Neuronal stem cell (in vitro differentiated cells): ENCODE data around the gene FHIP1A.

ENCODE experiments used
- DNase-seq: peaks from one replicate; pipeline ENCODE4 v3.0.0-alpha.2; 2013; ENCODE audit warnings: low spot score
- H2AFZ ChIP-seq: one replicate; pipeline ENCODE4 v1.6.1; 2013; ENCODE audit warnings: mild to moderate bottlenecking, low read length, inconsistent platforms
- H2AK5ac ChIP-seq: 2 replicates; pipeline ENCODE4 v1.6.1; 2013; ENCODE audit warnings: low read depth, mild to moderate bottlenecking, inconsistent platforms, low read length, moderate library complexity, mixed read lengths
- H2BK120ac ChIP-seq: 2 replicates; pipeline ENCODE4 v1.6.1; 2013; ENCODE audit warnings: low read depth, mild to moderate bottlenecking, inconsistent platforms, low read length, moderate library complexity, mixed read lengths
- H2BK12ac ChIP-seq: one replicate; pipeline ENCODE4 v1.6.1; 2013; ENCODE audit warnings: low read length, inconsistent platforms
- H2BK15ac ChIP-seq: 2 replicates; pipeline ENCODE4 v1.6.1; 2013; ENCODE audit warnings: mild to moderate bottlenecking, low read length, inconsistent platforms, mixed read lengths
- H2BK5ac ChIP-seq: one replicate; pipeline ENCODE4 v1.6.1; 2013; ENCODE audit warnings: inconsistent platforms, mild to moderate bottlenecking, low read length, moderate library complexity
- H3K14ac ChIP-seq: one replicate; pipeline ENCODE4 v1.6.1; 2013; ENCODE audit warnings: low read length, inconsistent platforms
- H3K18ac ChIP-seq: 2 replicates; pipeline ENCODE4 v1.6.1; 2013; ENCODE audit warnings: low read length, inconsistent platforms
- H3K23ac ChIP-seq: 2 replicates; pipeline ENCODE4 v1.6.1; 2013; ENCODE audit warnings: low read depth, mild to moderate bottlenecking, mixed read lengths, low read length, inconsistent platforms; ENCODE audit not compliant: poor library complexity
- H3K27ac ChIP-seq: replicated peaks from 3 replicates; pipeline ENCODE4 v1.5.1; 2013; ENCODE audit warnings: low read length, inconsistent platforms
- H3K27me3 ChIP-seq, 3 experiments: 2 replicates each; pipeline ENCODE4 v1.6.1; 2013; ENCODE audit warnings: low read length in 3 of 3, mild to moderate bottlenecking in 2 of 3, inconsistent platforms in 1 of 3, low read depth in 1 of 3, mixed read lengths in 1 of 3, moderate library complexity in 1 of 3; ENCODE audit not compliant: control insufficient read depth in 3 of 3, insufficient read depth in 3 of 3
- H3K36me3 ChIP-seq, 2 donors: replicated peaks in 1 of 2; 2 replicates each; pipeline ENCODE4 v1.6.1; 2013; ENCODE audit warnings: low read length in 2 of 2; ENCODE audit not compliant: control insufficient read depth in 2 of 2, insufficient read depth in 2 of 2
- H3K4ac ChIP-seq: 2 replicates; pipeline ENCODE4 v1.6.1; 2013; ENCODE audit warnings: inconsistent platforms, mild to moderate bottlenecking, low read length, moderate library complexity
- H3K4me1 ChIP-seq, 2 donors: 1 replicate in 1 of 2; 2 replicates in 1 of 2; pipeline ENCODE4 v1.6.1; 2013; ENCODE audit warnings: low read length in 2 of 2, low read depth in 1 of 2; ENCODE audit not compliant: control insufficient read depth in 2 of 2, insufficient read depth in 1 of 2
- H3K4me2 ChIP-seq: one replicate; pipeline ENCODE4 v1.6.1; 2013; ENCODE audit warnings: mild to moderate bottlenecking, low read length, inconsistent platforms; ENCODE audit not compliant: insufficient read depth, poor library complexity, severe bottlenecking
- H3K4me3 ChIP-seq, 2 donors: 2 replicates each; pipeline ENCODE4 v1.5.1; 2013; ENCODE audit warnings: low read length in 2 of 2, mild to moderate bottlenecking in 2 of 2, inconsistent platforms in 1 of 2, moderate library complexity in 1 of 2
- H3K79me1 ChIP-seq: one replicate; pipeline ENCODE4 v1.6.1; 2013; ENCODE audit warnings: low read depth, mild to moderate bottlenecking, inconsistent platforms, low read length, moderate library complexity
- H3K9ac ChIP-seq: one replicate; pipeline ENCODE4 v1.6.1; 2013; ENCODE audit warnings: mild to moderate bottlenecking, low read depth, low read length, inconsistent platforms; ENCODE audit not compliant: poor library complexity
- H3K9me3 ChIP-seq, 2 donors: replicated peaks in 1 of 2; 2 replicates each; pipeline versions ENCODE3 to v1.6.1; 2013; ENCODE audit warnings: low read length in 2 of 2, mild to moderate bottlenecking in 2 of 2, inconsistent platforms in 1 of 2, low read depth in 1 of 2, mixed read lengths in 1 of 2, moderate library complexity in 1 of 2; ENCODE audit not compliant: control insufficient read depth in 2 of 2, insufficient read depth in 1 of 2
- H4K8ac ChIP-seq: one replicate; pipeline ENCODE4 v1.6.1; 2013; ENCODE audit warnings: low read depth, mild to moderate bottlenecking, inconsistent platforms, low read length, moderate library complexity
- H4K91ac ChIP-seq: one replicate; pipeline ENCODE4 v1.6.1; 2013; ENCODE audit warnings: low read length, low read depth, mild to moderate bottlenecking, inconsistent platforms; ENCODE audit not compliant: poor library complexity
- WGBS, 2 donors: extraction: QIAGEN DNeasy Blood & Tissue Kit; methylation state at CpG; one replicate each; pipeline ENCODE4 v1.1.7; 2013; ENCODE audit warnings: missing lambda C conversion rate in 2 of 2, mixed read lengths in 1 of 2; ENCODE audit not compliant: insufficient read length in 2 of 2, insufficient replicate concordance in 1 of 2; ENCODE audit errors: extremely low coverage in 2 of 2; 5-methylcytosine and 5-hydroxymethylcytosine counted together

FHIP1A gene

DNA sequence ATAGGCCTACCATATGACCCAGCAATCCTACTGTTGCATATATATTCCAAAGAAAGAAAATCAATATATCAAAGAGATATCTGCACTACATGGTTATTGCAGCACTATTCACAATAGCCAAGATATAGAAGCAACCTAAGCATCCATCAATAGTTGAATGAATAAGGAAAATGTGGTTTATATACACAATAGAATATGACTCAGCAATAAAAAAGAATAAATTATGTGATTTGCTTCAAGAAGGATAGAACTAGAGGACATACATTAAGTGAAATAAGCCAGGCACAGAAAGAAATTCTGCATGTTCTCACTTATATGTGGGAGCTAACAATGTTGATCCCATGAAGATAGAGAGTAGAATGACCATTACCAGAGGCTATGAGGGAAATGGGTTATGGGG, 13.1 kb upstream of the FHIP1A start:
- DNase-seq: no peak
- no peak overlapping the region for H3K4me2 ChIP-seq
- no peaks in the 10 kb centered on the region for H3K36me3 ChIP-seq
- H2AK5ac ChIP-seq: no peak overlapping the region
- H3K79me1 ChIP-seq: no peaks in the 10 kb centered on the region
- no peak overlapping the region for H3K9ac ChIP-seq
- no peak overlapping the region for H3K14ac ChIP-seq
- H3K4ac ChIP-seq: no peak overlapping the region
- H3K27ac ChIP-seq: no peak overlapping the region
- H3K4me3 ChIP-seq: no peak overlapping the region
- H2BK12ac ChIP-seq: no peak overlapping the region
- no peak overlapping the region for H2BK5ac ChIP-seq
- no peak overlapping the region for H3K23ac ChIP-seq
- peaks cover 0 to 3% of the 10 kb centered on the region in 2 donors for H3K9me3 ChIP-seq
- no peaks in the 10 kb centered on the region for H3K27me3 ChIP-seq
- no peak overlapping the region for H3K18ac ChIP-seq
- no peak overlapping the region for H2AFZ ChIP-seq
- H4K91ac ChIP-seq: no peak overlapping the region
- no peak overlapping the region for H2BK120ac ChIP-seq
- no peak overlapping the region for H4K8ac ChIP-seq
- no peak overlapping the region for H2BK15ac ChIP-seq
- no peaks in the 10 kb centered on the region for H3K4me1 ChIP-seq

DNA sequence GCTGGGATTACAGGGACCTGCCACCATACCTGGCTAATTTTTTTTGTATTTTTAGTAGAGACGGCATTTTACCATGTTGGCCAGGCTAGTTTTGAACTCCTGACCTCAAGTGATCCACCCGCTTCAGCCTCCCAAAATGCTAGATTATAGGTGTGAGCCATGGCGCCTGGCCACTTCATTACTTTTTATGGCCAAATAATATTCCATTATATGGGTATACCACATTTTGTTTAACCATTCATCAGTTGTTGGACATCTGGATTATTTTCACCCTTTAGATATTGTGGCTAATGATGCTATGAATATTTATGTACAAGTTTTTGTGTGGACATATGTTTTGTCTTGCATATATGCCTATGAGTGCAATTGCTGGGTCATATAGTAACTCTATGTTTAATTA, 8.6 kb upstream of the FHIP1A start:
- Histone ChIP-seq H4K91ac (no peak overlapping the region), H2AFZ (no peak overlapping the region), H4K8ac (no peak overlapping the region), H3K27me3 (peaks cover 0 to 5% (median 0%) of the 10 kb centered on the region in 3 experiments), H3K79me1 (no peaks in the 10 kb centered on the region), H3K9ac (no peak overlapping the region), H3K14ac (no peak overlapping the region), H2BK120ac (no peak overlapping the region), H2BK12ac (no peak overlapping the region), H3K4ac (no peak overlapping the region), H2BK5ac (no peak overlapping the region), H2AK5ac (no peak overlapping the region), H3K18ac (no peak overlapping the region), H2BK15ac (no peak overlapping the region), H3K36me3 (no peaks in the 10 kb centered on the region), H3K23ac (no peak overlapping the region), H3K4me2 (no peak overlapping the region), H3K27ac (no peak overlapping the region), H3K9me3 (no peaks in the 10 kb centered on the region), H3K4me1 (no peaks in the 10 kb centered on the region), H3K4me3 (no peak overlapping the region)
- no peak for DNase-seq
- WGBS, 2 donors: no CpG with 5 or more reads among the region's 3 CpGs

DNA sequence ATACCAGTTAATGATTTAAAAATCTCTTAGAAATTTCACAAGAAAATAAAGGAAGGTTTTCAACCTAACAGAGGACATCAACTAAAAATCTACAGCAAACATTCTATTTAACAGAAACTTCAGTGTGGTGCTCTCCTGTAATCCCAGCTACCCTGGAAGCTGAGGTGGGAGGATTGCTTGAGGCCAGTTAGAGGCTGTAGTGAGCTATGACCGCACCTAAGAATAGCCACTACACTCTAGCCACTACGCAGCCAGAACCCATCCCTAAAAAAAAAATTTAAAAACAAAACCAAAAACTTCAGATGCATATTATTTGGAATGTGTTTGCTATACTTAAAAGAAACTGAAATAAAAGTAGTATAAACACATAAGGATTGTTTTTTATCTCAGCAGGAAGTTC, 7.2 kb upstream of the FHIP1A start:
- H2BK120ac ChIP-seq: no peak overlapping the region
- no peaks in the 10 kb centered on the region for H3K9me3 ChIP-seq
- no peak overlapping the region for H4K8ac ChIP-seq
- no peak overlapping the region for H3K14ac ChIP-seq
- no peak overlapping the region for H2BK12ac ChIP-seq
- no peak overlapping the region for H2AFZ ChIP-seq
- no peak overlapping the region for H2AK5ac ChIP-seq
- DNase-seq: no peak
- H4K91ac ChIP-seq: no peak overlapping the region
- no CpG with 5 or more reads among the region's 2 CpGs for WGBS, 2 donors
- no peaks in the 10 kb centered on the region for H3K36me3 ChIP-seq
- H3K4me3 ChIP-seq: no peak overlapping the region
- no peak overlapping the region for H2BK5ac ChIP-seq
- no peaks in the 10 kb centered on the region for H3K79me1 ChIP-seq
- H3K4me1 ChIP-seq: no peaks in the 10 kb centered on the region
- no peak overlapping the region for H3K9ac ChIP-seq
- no peak overlapping the region for H3K23ac ChIP-seq
- H3K27ac ChIP-seq: no peak overlapping the region
- H3K4me2 ChIP-seq: no peak overlapping the region
- peaks cover 0 to 13% (median 2%) of the 10 kb centered on the region in 3 experiments for H3K27me3 ChIP-seq
- no peak overlapping the region for H2BK15ac ChIP-seq
- no peak overlapping the region for H3K18ac ChIP-seq
- H3K4ac ChIP-seq: no peak overlapping the region

DNA sequence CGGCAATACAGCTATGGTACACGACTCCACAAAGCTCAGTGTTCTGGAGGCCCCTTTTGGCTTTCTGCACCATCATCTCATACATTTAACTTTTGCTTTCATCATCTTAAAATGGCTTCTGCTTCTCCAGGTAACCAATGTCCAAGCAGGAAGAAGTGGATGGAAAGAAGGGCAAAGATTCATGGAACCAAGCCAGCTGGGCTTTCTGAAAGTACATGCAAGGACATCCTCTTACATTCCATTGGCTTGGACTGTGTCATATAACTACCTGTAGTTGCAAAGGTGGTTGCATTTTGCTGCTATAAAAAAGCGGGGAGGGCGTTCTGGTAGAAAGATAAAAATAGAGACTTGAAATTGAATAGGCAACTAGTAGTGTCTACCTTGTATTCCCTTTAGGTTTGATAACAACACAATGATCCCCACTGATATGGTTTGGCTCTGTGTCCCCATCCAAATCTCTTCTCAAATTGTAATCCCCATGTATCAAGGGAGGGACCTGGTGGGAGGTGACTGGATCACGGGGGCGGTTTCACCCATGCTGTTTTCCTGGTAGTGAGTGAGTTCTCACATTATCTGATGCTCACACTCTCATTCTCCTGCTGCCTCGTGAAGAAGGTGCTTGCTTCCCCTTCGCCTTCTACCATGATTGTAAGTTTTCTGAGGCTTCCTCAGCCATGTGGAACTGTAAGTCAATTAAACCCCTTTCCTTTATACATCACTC, 6.7 kb upstream of the FHIP1A start:
- no peak overlapping the region for H3K4me2 ChIP-seq
- H2BK15ac ChIP-seq: no peak overlapping the region
- no peak overlapping the region for H2BK120ac ChIP-seq
- no peak for DNase-seq
- no peaks in the 10 kb centered on the region for H3K36me3 ChIP-seq
- no peak overlapping the region for H3K14ac ChIP-seq
- H3K79me1 ChIP-seq: no peaks in the 10 kb centered on the region
- no peak overlapping the region for H2BK12ac ChIP-seq
- H4K91ac ChIP-seq: no peak overlapping the region
- H3K23ac ChIP-seq: no peak overlapping the region
- no peak overlapping the region for H3K4ac ChIP-seq
- H3K4me3 ChIP-seq: no peak overlapping the region
- no peak overlapping the region for H2BK5ac ChIP-seq
- H3K9me3 ChIP-seq: no peaks in the 10 kb centered on the region
- peaks cover 0 to 18% (median 7%) of the 10 kb centered on the region in 3 experiments for H3K27me3 ChIP-seq
- H4K8ac ChIP-seq: no peak overlapping the region
- H2AFZ ChIP-seq: no peak overlapping the region
- H3K27ac ChIP-seq: no peak overlapping the region
- no peaks in the 10 kb centered on the region for H3K4me1 ChIP-seq
- H2AK5ac ChIP-seq: no peak overlapping the region
- no peak overlapping the region for H3K18ac ChIP-seq
- no peak overlapping the region for H3K9ac ChIP-seq
- WGBS, 2 donors: no CpG with 5 or more reads among the region's 8 CpGs
